Fibroblast of upper back skin (primary cell): ENCODE results near the gene SCCPDH.

ENCODE experiments used
- DNase-seq: peaks from one replicate; pipeline ENCODE4 v3.0.0-alpha.2; 2013

SCCPDH gene

DNA sequence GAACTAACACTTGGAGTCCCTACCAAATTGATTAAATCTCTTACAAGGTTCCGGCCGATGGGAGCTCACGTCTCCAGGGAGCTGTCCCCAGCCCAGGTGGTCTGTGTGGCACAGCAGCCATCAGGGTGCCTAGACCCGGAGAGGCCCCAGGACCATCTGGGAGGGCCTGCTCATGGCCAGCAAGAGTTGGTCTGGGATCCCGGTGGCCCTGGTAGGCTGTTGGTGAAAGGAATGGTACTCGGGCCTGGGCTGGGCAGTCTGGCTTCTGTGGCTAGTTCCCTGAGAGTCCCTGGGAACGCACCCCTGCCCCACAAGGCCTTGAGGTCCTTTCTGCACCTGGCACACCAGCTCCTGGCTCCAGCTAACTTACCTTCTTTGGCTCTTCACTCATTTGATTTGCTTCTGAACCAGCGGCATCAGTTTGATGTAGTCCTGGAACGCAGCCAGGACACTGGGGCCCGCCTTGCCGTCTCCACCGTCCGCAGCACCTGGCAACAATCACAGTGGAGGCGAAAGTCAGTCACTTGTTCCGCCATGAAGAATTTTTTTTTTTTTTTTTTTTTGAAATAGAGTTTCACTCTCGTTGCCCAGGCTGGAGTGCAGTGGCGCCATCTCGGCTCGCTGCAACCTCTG lies 62.5 kb downstream of the SCCPDH start:
- DNase-seq: no peak

DNA sequence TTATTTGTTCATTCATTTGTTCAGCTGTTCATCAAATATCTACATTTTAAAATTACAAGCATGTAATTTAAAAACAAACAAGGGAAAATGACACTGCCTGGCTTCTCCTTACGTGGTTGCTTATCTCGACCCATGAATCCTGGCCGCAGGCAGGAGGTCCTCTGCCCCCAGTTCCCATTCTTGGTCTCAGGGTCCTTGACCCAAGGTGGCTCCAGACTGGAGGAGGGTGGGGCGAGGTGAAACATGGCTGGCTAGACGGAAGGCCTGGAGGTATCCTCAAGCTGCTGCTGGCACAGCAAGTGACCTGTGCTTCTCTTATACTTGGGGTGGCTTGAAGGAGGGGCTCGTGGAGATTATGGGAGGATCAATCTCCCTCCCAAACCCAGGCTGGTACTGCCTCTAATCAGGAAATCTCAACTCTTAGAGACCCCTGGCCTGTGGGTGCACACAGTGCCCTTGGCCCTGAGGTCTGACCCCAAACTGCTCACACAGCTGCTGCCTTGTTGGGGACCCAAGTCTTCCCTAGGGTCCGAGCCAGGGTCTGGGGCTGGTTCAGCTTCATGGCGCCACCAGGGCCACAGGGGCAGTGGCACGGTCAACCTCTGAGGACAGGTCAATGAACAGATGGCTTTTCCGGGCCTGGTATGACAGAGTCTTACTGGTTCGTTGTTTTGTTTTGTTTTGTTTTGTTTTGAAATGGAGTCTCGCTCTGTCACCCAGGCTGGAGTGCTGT lies 63.7 kb downstream of the SCCPDH start:
- DNase-seq: no peak

DNA sequence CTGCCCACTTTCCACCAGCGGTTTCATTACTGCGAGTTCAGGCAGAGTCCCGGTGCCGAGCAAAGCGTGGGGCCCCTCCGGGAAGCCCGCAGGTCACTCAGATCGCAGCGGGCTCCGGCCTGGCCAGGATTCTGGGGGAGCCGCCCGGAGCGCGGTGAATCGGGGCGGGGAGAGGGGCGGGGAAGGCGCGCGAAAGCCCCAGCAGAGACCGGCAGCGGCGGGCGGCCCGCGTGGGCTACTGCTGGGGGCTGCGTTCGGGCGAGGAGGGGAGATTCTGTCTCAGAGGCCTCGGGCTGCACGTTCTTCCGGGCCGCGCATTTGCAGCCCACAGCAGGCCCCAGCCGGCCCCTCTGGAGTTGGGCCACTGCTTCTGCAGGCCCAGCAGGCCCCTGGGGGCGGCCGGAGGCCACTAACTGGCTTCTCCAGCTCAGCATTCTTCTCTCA lies 64.7 kb downstream of the SCCPDH start:
- peak; percentile 16 for DNase-seq

DNA sequence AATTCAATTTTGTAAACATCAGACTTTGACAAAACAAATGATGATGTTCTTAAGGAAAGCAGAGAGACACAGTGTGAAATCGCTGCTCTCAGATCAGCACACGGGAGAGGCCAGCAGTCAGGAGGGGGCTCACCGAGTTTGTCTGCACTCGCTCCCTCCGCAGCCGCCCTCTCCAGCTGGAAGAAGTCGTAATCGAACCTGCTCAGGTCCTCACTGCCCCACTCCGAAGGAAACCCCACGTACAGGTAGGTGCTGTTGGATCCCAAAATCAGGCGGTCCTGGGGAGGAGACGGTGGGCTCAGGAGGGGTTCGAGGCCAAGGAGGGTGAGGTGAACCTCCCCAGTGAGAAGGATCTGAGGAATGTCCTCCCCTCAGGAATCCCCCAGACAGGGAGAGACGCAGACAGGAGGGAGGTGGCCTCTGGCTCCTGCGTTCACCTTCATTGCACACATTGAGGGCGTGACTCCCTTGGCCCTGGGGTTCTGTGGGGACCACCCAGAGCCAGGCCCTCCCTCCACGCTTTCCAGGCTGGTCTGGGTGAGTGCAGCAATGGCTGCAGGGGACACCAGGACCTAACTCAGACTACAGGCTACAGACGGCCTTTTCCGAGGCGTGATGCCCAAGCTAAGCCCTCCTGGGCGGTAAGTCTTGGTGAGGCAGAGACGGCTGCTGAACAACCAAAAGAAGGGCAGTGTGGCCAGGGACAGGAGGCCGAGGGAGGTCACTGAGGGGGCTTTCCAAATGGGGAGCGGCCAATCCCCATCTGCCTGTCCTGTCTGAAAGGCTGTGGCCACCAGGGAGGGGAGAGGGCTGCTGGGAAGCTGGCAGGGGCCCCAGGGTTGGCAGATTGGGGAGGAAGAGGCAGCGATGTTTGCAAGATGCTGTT lies 65.5 kb downstream of the SCCPDH start:
- no peak for DNase-seq

DNA sequence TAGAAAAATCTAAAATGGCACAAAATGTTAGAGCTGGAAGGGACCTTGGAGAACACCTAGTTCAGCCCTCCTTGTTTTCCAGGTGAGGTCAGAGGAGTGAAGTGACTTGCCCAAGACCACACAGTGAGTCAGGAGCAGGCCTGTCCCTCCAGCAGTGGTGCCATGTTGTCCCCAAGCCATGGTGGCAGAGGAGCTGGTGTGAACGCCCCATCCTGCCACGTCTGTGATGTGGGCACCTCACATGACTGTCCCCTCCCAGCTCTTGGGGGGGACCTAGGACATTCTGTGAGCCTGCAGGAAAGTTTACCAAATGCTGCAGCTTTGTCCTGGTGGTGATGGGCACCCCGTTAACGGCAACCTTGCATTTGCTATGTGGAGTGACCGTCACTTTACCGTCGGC lies 66.2 kb downstream of the SCCPDH start:
- DNase-seq: no peak

DNA sequence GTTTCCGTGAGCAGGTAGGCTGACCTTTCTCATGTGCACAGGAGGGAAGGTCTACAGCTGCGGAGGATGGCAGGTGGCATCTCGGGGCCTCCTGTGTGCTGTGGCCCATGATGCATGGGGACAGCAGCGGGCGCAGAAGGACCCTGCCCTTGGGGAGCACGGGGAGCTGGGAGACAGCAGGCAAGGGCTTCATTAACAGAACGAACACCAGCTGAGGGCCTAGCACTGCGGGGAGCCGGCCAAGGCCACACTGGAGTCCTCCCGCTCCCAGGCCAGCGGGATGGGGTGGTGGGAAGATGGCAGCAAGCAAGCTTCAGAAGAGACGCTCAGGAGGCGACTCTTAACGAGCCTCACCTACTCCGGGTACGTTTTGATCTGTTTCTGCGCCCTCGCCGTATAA lies 66.6 kb downstream of the SCCPDH start:
- DNase-seq: no peak

DNA sequence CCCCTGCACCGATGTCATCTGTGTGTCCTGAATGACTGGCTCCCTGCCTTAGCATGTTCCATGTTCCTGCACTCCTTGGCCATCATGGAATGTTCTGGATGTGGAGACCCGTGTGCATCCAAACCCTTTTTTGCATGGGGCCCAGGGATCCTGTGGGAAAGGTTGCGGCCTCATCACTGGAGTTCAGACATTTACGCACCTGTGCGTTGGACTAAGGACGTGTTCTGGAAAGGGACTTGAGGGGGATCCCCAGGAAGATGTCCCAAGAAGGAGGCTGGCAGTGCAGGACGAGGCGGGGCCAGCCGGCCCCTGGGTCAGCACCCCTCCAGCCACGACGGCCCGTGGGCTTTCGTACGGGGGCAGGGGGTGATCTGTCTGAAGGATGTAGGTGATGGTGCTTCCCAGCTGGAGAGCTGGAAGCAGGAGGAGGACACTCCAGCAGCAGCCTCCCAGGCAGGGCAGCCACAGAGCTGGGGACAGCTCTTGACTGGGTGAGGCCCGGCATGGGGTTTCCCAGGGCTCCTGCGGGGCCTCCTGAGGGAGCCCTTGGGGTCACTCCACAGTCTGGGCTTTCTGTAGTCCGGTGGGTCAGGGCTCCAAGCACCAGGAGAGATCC lies 67.2 kb downstream of the SCCPDH start:
- no peak for DNase-seq

DNA sequence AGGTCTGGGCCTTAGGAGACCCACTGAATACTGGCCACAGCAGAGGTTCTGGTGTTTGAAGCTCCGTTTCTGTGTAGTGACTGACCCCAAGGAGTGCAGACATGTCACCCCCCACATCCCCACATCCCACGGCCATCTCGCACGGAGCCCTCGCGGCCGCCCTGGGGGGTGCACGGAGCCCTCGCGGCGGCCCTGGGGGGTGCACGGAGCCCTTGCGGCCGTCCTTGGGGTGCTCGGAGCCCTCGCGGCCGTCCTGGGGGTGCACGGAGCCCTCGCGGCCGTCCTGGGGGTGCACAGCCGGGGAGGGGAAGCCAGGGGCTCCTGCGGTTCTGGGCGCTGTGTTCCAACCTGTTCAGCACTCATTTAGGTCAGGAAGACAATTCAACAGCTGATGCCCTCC lies 68.4 kb downstream of the SCCPDH start:
- no peak for DNase-seq

DNA sequence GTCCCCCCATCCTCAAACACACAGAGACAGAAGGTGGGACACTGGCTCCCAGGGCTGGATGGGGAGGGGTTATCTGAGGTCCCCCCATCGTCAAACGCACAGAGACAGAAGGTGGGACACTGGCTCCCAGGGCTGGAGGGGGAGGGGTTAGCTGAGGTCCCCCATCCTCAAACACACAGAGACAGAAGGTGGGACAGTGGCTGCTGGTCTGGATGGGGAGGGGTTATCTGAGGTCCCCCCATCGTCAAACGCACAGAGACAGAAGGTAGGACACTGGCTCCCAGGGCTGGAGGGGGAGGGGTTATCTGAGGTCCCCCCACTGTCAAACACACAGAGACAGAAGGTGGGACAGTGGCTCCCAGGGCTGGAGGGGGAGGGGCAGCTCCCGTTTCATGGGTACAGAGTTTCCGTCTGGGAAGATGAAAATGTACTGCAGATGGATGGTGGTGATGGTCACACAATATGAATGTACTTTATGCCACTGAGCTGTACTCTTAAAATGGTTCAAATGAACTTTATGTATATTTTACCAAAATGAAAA lies 69.2 kb downstream of the SCCPDH start:
- no peak for DNase-seq

DNA sequence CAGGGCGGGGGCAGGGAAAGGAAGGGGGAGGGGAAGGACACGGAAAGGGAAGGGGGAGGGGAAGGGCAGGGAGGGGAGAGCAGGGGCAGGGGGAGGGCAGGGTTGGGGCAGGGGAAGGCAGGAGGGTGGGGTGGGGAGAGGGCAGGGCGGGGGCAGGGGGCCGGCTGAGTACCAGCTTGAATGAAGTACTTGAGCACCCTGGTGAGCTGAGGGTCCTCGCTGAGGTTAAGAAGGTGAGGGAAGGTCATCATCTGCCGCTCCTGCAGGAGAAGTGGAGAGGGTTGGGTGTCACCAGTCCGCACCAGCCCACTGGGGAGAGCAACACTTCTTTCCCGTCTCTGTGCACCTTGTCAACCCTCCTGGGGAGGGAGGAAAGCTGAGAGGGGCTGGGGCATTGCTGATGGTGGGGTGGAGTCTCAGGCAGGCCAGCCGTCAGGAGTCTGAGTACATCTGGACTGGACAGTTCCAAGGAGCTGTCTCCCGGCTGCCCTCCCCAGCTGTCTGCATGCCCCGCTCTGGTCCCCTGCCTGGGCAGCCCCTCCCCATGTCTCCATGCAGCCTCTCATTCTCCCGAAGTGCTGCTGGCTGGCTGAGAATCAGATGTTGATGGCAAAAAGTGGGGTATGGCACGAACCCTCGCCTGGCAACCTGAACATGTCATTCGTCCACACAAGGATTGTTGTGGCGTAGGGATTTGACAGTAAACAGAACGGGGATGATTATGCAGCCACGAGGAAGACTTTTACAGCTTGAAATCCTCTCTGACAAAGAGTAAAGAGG lies 70.0 kb downstream of the SCCPDH start:
- DNase-seq: peak; percentile 9

DNA sequence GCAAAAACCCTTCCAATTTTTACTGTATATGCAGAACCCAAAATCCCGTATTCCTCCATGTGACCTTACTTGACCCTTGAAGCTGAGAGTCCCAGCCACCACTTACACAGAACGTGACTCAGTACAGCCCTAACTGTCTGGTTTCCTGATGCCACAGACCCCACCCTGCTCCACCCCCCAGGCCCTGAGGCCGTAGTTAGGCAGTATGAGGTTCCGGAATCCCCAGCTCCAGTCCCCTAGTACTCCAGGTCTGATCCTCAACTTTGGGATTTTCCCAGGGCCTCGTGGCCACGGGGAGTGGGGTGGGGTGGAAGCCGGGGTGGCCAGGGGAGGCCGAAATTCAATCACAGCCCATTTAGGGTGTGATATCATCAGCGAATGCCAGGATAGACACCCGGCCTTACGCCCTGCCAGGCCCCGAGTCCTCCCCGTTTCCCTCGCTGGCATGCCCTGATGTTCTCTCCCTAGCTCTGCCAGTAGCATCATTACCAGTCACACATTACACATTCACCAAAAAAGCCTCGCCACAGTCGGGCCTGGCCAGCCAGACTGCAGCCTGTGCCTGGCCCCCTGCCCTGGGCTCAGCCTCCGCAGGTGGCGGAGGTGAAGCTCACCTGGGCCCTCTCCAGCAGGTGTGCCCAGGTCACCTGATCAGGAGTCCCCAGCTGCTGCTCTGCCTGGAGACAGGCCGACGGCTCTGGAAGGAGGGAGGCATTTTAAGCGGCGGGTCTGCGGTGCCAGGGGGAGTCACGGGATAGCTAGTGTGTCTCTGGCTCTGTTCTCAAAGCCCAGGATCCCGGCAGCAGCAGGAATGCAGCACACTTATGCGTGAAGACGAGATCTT lies 70.8 kb downstream of the SCCPDH start:
- DNase-seq: peak; percentile 13

DNA sequence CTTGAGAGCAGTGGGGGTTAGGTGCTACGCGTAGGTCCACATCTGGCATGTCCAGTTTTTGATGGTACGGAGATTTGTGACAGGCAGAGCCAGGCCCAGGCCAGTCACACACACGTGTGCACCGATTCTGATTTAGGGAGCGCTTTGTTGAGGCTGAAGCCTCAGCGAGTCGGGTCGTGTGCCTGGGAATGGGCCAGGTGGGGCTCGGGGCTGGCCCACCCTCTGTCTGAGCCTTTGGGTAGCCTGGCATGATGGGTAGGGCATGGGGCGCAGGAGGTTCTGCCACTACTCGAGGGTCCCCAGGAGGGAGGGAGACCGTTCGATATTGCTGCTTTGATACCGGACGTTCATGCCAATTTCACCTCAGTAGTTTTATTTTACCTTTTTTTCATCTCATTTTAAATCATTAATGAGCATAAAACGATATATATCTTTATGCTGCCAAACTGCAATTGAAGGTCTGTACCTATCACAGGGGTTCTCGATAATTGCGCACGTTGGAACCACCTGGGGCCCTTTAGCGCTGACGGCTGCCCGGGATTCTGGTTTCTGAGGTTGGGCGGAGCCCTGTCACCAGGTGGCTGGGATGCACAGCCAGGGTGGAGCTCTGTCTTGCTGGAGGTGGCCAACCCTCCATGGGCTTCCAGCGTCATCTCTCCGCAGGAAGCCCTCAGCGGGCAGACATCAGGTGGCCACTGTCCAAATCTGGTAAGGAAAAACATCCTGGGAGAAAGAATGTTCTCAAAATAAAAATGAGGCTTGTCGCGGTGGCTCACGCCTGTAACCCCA lies 71.9 kb downstream of the SCCPDH start:
- no peak for DNase-seq

DNA sequence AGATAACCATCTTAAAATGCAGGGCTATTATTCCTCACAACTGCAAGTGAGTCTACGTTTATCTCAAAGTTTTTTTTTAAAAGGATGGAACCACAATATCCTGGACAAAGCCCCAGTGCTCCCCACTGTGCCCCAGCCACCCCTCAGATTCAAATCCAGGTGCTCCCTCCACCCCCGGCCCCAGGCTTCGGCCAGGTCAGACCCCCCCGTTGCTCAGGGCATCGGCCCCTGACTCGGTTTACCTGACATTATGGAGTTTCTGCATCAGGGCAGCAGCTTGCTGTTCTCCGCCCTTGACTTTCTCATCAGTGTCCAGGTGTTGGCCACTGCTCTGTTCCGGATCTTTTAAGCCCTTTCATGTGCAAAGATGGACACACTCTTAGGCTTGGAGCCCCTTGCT lies 72.9 kb downstream of the SCCPDH start:
- DNase-seq: no peak

DNA sequence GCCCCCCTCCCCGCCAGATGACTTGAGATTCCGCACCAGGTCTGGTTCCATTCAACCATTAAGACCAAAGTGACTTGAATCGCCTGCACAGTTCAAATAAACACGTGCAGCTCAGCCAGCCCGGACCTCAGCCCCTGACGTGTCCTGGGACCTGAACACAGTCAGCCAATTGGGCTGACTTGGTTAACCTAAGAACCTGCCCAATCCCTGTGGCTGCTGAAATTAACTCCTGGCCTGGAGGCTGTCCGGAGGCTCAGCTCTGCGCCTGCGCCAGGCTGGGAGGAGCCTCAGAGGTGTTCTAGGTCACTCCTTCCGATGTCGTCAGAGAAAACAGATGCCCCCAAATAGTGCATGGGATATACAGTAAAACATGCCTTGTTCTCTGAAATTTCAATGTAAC lies 73.4 kb downstream of the SCCPDH start:
- DNase-seq: no peak

DNA sequence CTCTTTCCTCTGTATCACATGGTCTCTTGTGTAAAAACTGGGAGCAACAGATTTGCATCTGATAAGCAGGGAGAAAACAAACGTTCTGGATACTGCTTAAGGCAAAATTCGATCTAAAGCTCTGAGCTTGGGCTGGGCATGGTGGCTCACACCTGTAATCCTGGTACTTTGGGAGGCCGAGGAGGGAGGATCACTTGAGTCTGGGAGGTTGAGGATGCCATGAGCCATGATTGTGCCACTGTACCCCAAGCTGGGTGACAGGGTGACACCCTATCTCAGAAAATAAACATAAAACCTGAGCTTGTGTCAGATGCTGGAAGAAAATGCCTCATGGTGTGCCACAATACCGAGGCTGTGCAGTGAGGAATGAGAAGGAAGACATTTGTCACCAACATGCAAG lies 73.9 kb downstream of the SCCPDH start:
- DNase-seq: no peak

DNA sequence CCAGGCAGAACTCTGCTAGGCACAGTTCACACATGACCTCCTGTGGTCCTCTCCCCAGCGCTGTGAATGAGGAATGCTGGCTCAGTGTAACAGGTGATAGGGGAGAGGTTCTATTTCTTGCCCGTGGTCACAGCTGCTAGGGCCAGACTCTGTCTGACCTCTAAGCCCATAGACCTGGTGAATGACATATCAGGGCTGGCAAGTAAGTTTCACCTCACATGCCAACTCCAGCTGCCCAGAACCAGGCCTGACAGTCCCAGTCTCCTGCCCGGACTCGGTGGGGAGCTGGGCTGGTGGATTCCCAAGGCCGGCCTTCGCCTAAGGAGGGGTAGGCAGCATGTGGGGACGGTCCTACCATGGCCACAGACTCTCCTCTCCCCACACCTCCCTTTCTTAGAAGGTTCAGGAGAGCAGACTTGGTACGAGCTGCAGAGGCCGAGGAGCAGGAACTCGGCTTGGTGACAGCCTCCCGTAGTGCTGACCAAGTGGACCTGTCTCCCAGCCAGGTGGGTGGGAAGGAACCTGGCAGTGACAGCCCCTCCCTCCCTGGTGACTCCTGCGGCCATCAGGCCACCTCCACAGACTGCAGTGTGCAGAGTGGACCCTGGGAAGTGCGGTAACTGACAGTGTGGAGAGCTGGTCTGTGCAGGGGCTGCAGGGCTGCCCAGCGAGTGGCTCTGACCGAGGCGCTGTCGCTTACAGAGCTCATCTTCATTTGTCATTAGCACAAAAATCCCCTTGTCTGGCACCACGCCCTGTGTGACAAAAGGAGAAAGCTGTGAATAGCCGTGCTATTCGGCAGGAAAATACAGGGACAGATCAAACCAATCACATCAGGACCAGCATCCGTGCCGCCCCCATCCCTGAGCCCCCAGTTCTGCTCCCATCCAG lies 74.6 kb downstream of the SCCPDH start:
- no peak for DNase-seq

DNA sequence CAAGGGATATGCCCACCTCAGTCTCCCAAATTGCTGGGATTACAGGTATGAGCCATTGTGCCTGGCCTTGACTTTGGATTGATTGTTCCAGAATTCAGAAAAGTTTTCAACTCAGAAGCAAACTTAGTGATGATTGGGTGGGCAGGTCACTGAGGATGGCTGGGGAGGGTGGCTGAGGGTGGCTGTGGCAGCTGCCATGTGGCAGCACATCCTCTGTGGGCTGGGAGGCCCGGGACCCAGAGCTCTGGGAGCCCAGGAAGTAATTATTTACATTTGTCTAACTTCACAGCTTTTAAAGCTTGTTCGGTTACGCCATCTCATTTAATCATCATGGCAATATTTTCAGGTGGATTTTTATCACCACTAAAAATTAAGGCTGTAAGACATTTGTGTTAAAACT lies 76.1 kb downstream of the SCCPDH start:
- no peak for DNase-seq

DNA sequence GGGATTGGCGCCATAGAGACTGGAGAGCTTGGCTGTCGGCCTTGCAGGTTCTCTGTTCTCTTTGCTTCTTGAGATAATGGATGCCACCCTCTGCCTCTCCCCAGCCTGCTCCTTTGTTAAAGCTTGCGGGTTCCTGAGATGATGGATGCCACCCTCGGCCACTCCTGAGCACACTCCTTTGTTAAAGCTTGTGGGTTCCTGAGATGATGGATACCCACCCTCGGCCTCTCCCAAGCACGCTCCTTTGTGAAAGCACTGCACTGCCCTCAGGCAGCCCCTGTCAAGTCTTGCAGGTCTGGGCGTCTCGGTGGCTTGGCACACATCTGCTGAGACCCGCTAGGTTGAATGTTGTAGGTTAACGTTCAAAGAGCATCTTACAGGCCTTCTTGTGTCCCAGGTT lies 76.5 kb downstream of the SCCPDH start:
- DNase-seq: no peak
